Neuronal stem cell (in vitro differentiated cells): ENCODE results near the gene BICRA.

Experiments used
- DNase-seq: peaks from one replicate; pipeline ENCODE4 v3.0.0-alpha.2; 2013; ENCODE audit warnings: low spot score
- H2AFZ ChIP-seq: one replicate; pipeline ENCODE4 v1.6.1; 2013; ENCODE audit warnings: mild to moderate bottlenecking, low read length, inconsistent platforms
- H2AK5ac ChIP-seq: 2 replicates; pipeline ENCODE4 v1.6.1; 2013; ENCODE audit warnings: low read depth, mild to moderate bottlenecking, inconsistent platforms, low read length, moderate library complexity, mixed read lengths
- H2BK120ac ChIP-seq: 2 replicates; pipeline ENCODE4 v1.6.1; 2013; ENCODE audit warnings: low read depth, mild to moderate bottlenecking, inconsistent platforms, low read length, moderate library complexity, mixed read lengths
- H2BK12ac ChIP-seq: one replicate; pipeline ENCODE4 v1.6.1; 2013; ENCODE audit warnings: low read length, inconsistent platforms
- H2BK15ac ChIP-seq: 2 replicates; pipeline ENCODE4 v1.6.1; 2013; ENCODE audit warnings: mild to moderate bottlenecking, low read length, inconsistent platforms, mixed read lengths
- H2BK5ac ChIP-seq: one replicate; pipeline ENCODE4 v1.6.1; 2013; ENCODE audit warnings: inconsistent platforms, mild to moderate bottlenecking, low read length, moderate library complexity
- H3K14ac ChIP-seq: one replicate; pipeline ENCODE4 v1.6.1; 2013; ENCODE audit warnings: low read length, inconsistent platforms
- H3K18ac ChIP-seq: 2 replicates; pipeline ENCODE4 v1.6.1; 2013; ENCODE audit warnings: low read length, inconsistent platforms
- H3K23ac ChIP-seq: 2 replicates; pipeline ENCODE4 v1.6.1; 2013; ENCODE audit warnings: low read depth, mild to moderate bottlenecking, mixed read lengths, low read length, inconsistent platforms; ENCODE audit not compliant: poor library complexity
- H3K27ac ChIP-seq: replicated peaks from 3 replicates; pipeline ENCODE4 v1.5.1; 2013; ENCODE audit warnings: low read length, inconsistent platforms
- H3K27me3 ChIP-seq, 3 experiments: 2 replicates each; pipeline ENCODE4 v1.6.1; 2013; ENCODE audit warnings: low read length in 3 of 3, mild to moderate bottlenecking in 2 of 3, inconsistent platforms in 1 of 3, low read depth in 1 of 3, mixed read lengths in 1 of 3, moderate library complexity in 1 of 3; ENCODE audit not compliant: control insufficient read depth in 3 of 3, insufficient read depth in 3 of 3
- H3K36me3 ChIP-seq, 2 donors: replicated peaks in 1 of 2; 2 replicates each; pipeline ENCODE4 v1.6.1; 2013; ENCODE audit warnings: low read length in 2 of 2; ENCODE audit not compliant: control insufficient read depth in 2 of 2, insufficient read depth in 2 of 2
- H3K4ac ChIP-seq: 2 replicates; pipeline ENCODE4 v1.6.1; 2013; ENCODE audit warnings: inconsistent platforms, mild to moderate bottlenecking, low read length, moderate library complexity
- H3K4me1 ChIP-seq, 2 donors: 1 replicate in 1 of 2; 2 replicates in 1 of 2; pipeline ENCODE4 v1.6.1; 2013; ENCODE audit warnings: low read length in 2 of 2, low read depth in 1 of 2; ENCODE audit not compliant: control insufficient read depth in 2 of 2, insufficient read depth in 1 of 2
- H3K4me2 ChIP-seq: one replicate; pipeline ENCODE4 v1.6.1; 2013; ENCODE audit warnings: mild to moderate bottlenecking, low read length, inconsistent platforms; ENCODE audit not compliant: insufficient read depth, poor library complexity, severe bottlenecking
- H3K4me3 ChIP-seq, 2 donors: 2 replicates each; pipeline ENCODE4 v1.5.1; 2013; ENCODE audit warnings: low read length in 2 of 2, mild to moderate bottlenecking in 2 of 2, inconsistent platforms in 1 of 2, moderate library complexity in 1 of 2
- H3K79me1 ChIP-seq: one replicate; pipeline ENCODE4 v1.6.1; 2013; ENCODE audit warnings: low read depth, mild to moderate bottlenecking, inconsistent platforms, low read length, moderate library complexity
- H3K9ac ChIP-seq: one replicate; pipeline ENCODE4 v1.6.1; 2013; ENCODE audit warnings: mild to moderate bottlenecking, low read depth, low read length, inconsistent platforms; ENCODE audit not compliant: poor library complexity
- H3K9me3 ChIP-seq, 2 donors: replicated peaks in 1 of 2; 2 replicates each; pipeline versions ENCODE3 to v1.6.1; 2013; ENCODE audit warnings: low read length in 2 of 2, mild to moderate bottlenecking in 2 of 2, inconsistent platforms in 1 of 2, low read depth in 1 of 2, mixed read lengths in 1 of 2, moderate library complexity in 1 of 2; ENCODE audit not compliant: control insufficient read depth in 2 of 2, insufficient read depth in 1 of 2
- H4K8ac ChIP-seq: one replicate; pipeline ENCODE4 v1.6.1; 2013; ENCODE audit warnings: low read depth, mild to moderate bottlenecking, inconsistent platforms, low read length, moderate library complexity
- H4K91ac ChIP-seq: one replicate; pipeline ENCODE4 v1.6.1; 2013; ENCODE audit warnings: low read length, low read depth, mild to moderate bottlenecking, inconsistent platforms; ENCODE audit not compliant: poor library complexity
- WGBS, 2 donors: extraction: QIAGEN DNeasy Blood & Tissue Kit; methylation state at CpG; one replicate each; pipeline ENCODE4 v1.1.7; 2013; ENCODE audit warnings: missing lambda C conversion rate in 2 of 2, mixed read lengths in 1 of 2; ENCODE audit not compliant: insufficient read length in 2 of 2, insufficient replicate concordance in 1 of 2; ENCODE audit errors: extremely low coverage in 2 of 2; 5-methylcytosine and 5-hydroxymethylcytosine counted together

BICRA gene

DNA sequence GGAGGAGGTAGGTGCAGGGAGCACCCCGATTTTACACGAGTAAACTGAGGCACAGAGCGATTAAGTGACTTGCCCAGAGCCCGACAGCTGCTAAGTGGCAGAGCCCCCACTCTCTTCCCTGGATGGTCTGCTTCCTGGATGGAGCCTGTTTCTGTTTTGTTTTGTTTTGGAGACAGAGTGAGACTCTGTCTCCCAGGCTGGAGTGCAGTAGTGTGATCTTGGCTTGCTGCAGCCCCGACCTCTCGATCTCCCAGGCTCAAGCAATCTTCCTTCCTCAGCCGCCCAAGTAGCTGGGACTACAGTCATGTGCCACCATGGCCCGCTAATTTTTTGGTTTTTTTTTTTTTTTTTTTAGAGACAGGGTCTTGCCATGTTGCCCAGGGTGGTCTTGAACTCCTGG, 17.3 kb downstream of the BICRA start:
- H4K8ac ChIP-seq = no peak overlapping the region
- peaks cover 0 to 7% of the 10 kb centered on the region in 2 donors for H3K9me3 ChIP-seq
- H3K14ac ChIP-seq = no peak overlapping the region
- no peak overlapping the region for H3K4me3 ChIP-seq
- H3K18ac ChIP-seq = no peak overlapping the region
- H3K23ac ChIP-seq = no peak overlapping the region
- H3K27ac ChIP-seq = no peak overlapping the region
- no peak overlapping the region for H3K9ac ChIP-seq
- peaks cover 11% of the 10 kb centered on the region for H3K79me1 ChIP-seq
- DNase-seq = no peak
- H4K91ac ChIP-seq = no peak overlapping the region
- H2BK120ac ChIP-seq = no peak overlapping the region
- H2BK5ac ChIP-seq = no peak overlapping the region
- H2BK15ac ChIP-seq = no peak overlapping the region
- WGBS, 2 donors = no CpG with 5 or more reads among the region's 8 CpGs
- no peak overlapping the region for H2AFZ ChIP-seq
- H3K4me1 ChIP-seq = peaks cover 0 to 5% of the 10 kb centered on the region in 2 donors
- H3K4me2 ChIP-seq = no peak overlapping the region
- peaks cover 7 to 34% of the 10 kb centered on the region in 2 donors for H3K36me3 ChIP-seq
- H3K27me3 ChIP-seq = no peaks in the 10 kb centered on the region
- no peak overlapping the region for H2AK5ac ChIP-seq
- H2BK12ac ChIP-seq = no peak overlapping the region
- H3K4ac ChIP-seq = no peak overlapping the region

DNA sequence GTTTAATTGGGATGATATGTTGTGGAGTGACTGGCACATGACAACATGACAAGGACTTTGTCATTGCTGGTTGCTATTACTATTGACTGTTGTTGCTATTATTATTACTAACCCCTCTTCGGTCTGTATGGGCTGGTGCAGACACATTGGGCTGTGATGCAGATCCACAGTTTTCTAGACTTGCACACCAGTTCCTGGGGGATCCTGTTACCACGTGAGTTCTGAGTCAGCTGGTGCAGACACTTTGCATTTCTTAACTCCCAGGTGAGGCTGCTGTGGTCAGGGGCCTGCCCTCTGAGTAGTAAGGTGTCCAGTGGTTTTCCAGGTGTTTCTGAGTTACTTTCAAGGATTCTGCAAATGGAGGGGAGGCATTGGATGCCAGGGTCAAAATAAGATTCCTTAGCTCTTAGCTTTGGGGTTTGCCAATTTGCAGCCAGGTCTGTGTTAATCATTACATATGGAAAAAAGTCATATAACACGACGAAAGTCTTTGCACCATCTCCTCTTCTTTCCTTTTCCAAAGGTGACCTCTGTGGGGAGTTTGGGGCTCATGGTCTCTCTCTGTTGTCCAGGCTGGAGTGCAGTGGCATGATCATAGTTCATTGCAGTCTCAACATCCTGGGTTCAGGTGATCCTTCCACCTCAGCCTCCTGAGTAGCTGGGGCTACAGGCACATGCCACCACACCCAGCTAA, 19.3 kb downstream of the BICRA start:
- H3K23ac ChIP-seq = no peak overlapping the region
- no peak overlapping the region for H3K4ac ChIP-seq
- peaks cover 0 to 3% of the 10 kb centered on the region in 2 donors for H3K4me1 ChIP-seq
- H2BK12ac ChIP-seq = no peak overlapping the region
- peaks cover 11% of the 10 kb centered on the region for H3K79me1 ChIP-seq
- no peak overlapping the region for H4K91ac ChIP-seq
- no peak overlapping the region for H3K4me3 ChIP-seq
- no peaks in the 10 kb centered on the region for H3K27me3 ChIP-seq
- H2BK15ac ChIP-seq = no peak overlapping the region
- H3K9ac ChIP-seq = no peak overlapping the region
- no peak overlapping the region for H4K8ac ChIP-seq
- peaks cover 5 to 32% of the 10 kb centered on the region in 2 donors for H3K36me3 ChIP-seq
- DNase-seq = no peak
- H2AK5ac ChIP-seq = no peak overlapping the region
- no CpG with 5 or more reads among the region's 4 CpGs for WGBS, 2 donors
- no peak overlapping the region for H2AFZ ChIP-seq
- H3K4me2 ChIP-seq = no peak overlapping the region
- peaks cover 0 to 7% of the 10 kb centered on the region in 2 donors for H3K9me3 ChIP-seq
- H3K27ac ChIP-seq = no peak overlapping the region
- no peak overlapping the region for H3K18ac ChIP-seq
- H2BK120ac ChIP-seq = no peak overlapping the region
- H3K14ac ChIP-seq = no peak overlapping the region
- no peak overlapping the region for H2BK5ac ChIP-seq

DNA sequence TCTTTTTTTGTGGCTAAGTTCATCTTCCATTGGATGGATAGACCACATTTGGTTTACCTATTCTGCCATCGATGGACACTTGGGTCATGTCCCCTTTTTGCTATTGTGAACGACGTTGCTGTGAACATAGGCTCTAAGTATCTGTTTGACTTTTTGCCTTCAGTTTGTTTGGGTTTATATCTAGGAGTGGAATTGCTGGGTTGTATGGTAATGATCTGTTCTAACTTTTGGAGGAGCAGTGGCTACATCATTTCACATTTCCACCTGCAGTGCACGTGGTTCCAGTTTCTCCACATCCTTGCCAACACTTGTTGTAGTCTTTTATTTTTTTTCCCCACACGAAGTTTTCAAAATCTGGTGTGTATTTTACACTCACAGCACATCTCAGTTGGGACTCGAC, 21.7 kb downstream of the BICRA start:
- Histone ChIP-seq H4K8ac (no peak overlapping the region), H3K4me3 (no peak overlapping the region), H3K9ac (no peak overlapping the region), H3K4me2 (no peak overlapping the region), H3K79me1 (peaks cover 8% of the 10 kb centered on the region), H2BK12ac (no peak overlapping the region), H2AFZ (no peak overlapping the region), H3K36me3 (peaks cover 0 to 20% of the 10 kb centered on the region in 2 donors), H3K9me3 (peaks cover 0 to 7% of the 10 kb centered on the region in 2 donors), H2BK120ac (no peak overlapping the region), H2BK15ac (no peak overlapping the region), H2BK5ac (no peak overlapping the region), H3K14ac (no peak overlapping the region), H4K91ac (no peak overlapping the region), H3K27ac (no peak overlapping the region), H3K23ac (no peak overlapping the region), H3K18ac (no peak overlapping the region), H3K27me3 (no peaks in the 10 kb centered on the region), H3K4ac (no peak overlapping the region), H3K4me1 (peaks cover 0 to 4% of the 10 kb centered on the region in 2 donors), H2AK5ac (no peak overlapping the region)
- no peak for DNase-seq
- no CpG with 5 or more reads among the region's 6 CpGs for WGBS, 2 donors

DNA sequence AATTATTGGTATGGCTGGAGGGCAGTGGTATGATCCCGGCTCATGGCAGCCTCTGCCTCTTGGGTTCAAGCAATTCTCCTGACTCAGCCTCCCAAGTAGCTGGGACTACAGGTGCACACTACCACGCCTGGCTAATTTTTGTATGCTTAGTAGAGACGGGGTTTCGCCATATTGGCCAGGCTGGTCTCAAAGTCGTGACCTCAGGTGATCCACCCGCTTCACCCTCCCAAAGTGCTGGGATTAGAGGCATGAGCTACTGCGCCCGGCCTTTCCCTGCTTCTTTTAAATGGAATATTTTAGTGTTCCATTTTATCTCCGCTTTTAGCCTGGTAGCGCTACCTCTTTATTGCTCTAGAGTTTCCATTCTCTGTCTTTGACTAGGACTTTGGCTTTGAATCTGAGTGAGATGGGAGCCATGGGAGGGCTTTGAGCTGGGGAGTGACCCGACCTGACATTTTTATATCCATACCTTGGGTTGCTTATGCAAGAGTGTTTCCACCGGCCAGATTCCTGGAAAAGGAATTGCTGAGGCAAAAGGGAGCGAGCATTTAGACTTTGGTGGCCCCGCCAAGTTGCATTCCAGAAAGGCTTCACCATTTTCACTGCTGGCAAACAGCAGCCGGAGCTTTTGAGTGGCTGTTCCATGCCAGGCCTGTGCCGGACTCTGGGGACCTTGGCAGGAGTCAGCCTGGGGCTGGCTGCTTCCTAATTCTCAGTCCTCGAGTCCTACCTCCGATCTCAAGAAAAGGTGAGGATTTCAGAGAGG, 22.9 kb downstream of the BICRA start:
- Histone ChIP-seq H3K27me3 (no peaks in the 10 kb centered on the region), H4K8ac (no peak overlapping the region), H2BK12ac (no peak overlapping the region), H3K23ac (no peak overlapping the region), H2AK5ac (no peak overlapping the region), H3K36me3 (peaks cover 0 to 19% of the 10 kb centered on the region in 2 donors), H2AFZ (no peak overlapping the region), H3K4me3 (no peak overlapping the region), H3K4me2 (no peak overlapping the region), H3K4ac (no peak overlapping the region), H4K91ac (no peak overlapping the region), H3K27ac (no peak overlapping the region), H3K9me3 (peaks cover 0 to 7% of the 10 kb centered on the region in 2 donors), H3K18ac (no peak overlapping the region), H2BK120ac (no peak overlapping the region), H2BK5ac (no peak overlapping the region), H3K14ac (no peak overlapping the region), H2BK15ac (no peak overlapping the region), H3K79me1 (peaks cover 6% of the 10 kb centered on the region), H3K9ac (no peak overlapping the region), H3K4me1 (peaks cover 0 to 4% of the 10 kb centered on the region in 2 donors)
- no peak for DNase-seq
- WGBS, 2 donors = no CpG with 5 or more reads among the region's 18 CpGs
